Endothelial cell of umbilical vein (primary cell): ENCODE measurements around the gene HK3. TPM values are rescaled to one million over a fixed set of nuclear protein-coding genes. Genes with fewer than 3 reads are reported as not detected.

Experiments used
- BruUV-seq: library from RNA; stranded (reverse); fragments of 400-500 nt; replicated peaks from 2 replicates; lab custom pipeline; 2021; lab: Mats Ljungman, UMichigan
- CTCF ChIA-PET: fragments of 300-600, 350-600 bp; sonication (Branson Sonifier 250); formaldehyde crosslinking; loops from one replicate; lab custom pipeline; 2021; ENCODE audit warnings: antibody characterized with exemption, inconsistent platforms; lab: Charles Lee
- POLR2A ChIA-PET: fragments of 300-600, 350-600 bp; sonication (Branson Sonifier 250); formaldehyde crosslinking; loops from one replicate; lab custom pipeline; 2021; ENCODE audit warnings: antibody characterized with exemption, inconsistent platforms; lab: Charles Lee
- DNase-seq: peaks from one replicate; pipeline ENCODE4 v3.0.0-alpha.2; 2011; ENCODE audit warnings: low read depth, low spot score
- FAIRE-seq: peaks from 2 replicates; lab custom pipeline; 2011; peaks lifted over from hg19 to GRCh38; lab: Jason Lieb, UNC
- H2AFZ ChIP-seq: 2 replicates; pipeline ENCODE4 v1.6.0; 2012; ENCODE audit warnings: low read depth, low read length, control low read depth, inconsistent platforms
- H3K27ac ChIP-seq: 2 replicates; pipeline ENCODE4 v1.5.1; 2011; ENCODE audit warnings: low read depth, mild to moderate bottlenecking, control low read depth, low read length, moderate library complexity; ENCODE audit not compliant: insufficient read depth
- H3K27me3 ChIP-seq, 2 experiments: 2 replicates each; pipeline versions ENCODE4 v1.6.0 to v1.6.1; 2011; ENCODE audit warnings: low read length in 2 of 2, mixed read lengths in 1 of 2; ENCODE audit not compliant: control insufficient read depth in 2 of 2, insufficient read depth in 2 of 2
- H3K36me3 ChIP-seq, 2 experiments: 2 replicates in 1 of 2; 3 replicates in 1 of 2; pipeline ENCODE4 v1.5.1; 2011; ENCODE audit warnings: low read length in 2 of 2, mild to moderate bottlenecking in 1 of 2, moderate library complexity in 1 of 2; ENCODE audit not compliant: control insufficient read depth in 2 of 2, insufficient read depth in 2 of 2; ENCODE audit errors: extremely low read depth in 1 of 2
- H3K4me1 ChIP-seq: 3 replicates; pipeline ENCODE4 v1.5.1; 2011; ENCODE audit warnings: mild to moderate bottlenecking, low read length; ENCODE audit not compliant: control insufficient read depth, insufficient read depth; ENCODE audit errors: extremely low read depth
- H3K4me2 ChIP-seq: 2 replicates; pipeline ENCODE4 v1.6.1; 2011; ENCODE audit warnings: low read length, control low read depth, mixed read lengths; ENCODE audit not compliant: insufficient read depth
- H3K4me3 ChIP-seq, 3 experiments: fragments of 200-600 bp in 1 of 3; sonication (generic), shearing (Covaris generic) in 1 of 3; replicated peaks in 1 of 3; 2 replicates each; pipeline ENCODE4 v1.5.1; 2011 to 2016; ENCODE audit warnings: control low read depth in 3 of 3, low read length in 3 of 3, mild to moderate bottlenecking in 2 of 3, inconsistent platforms in 1 of 3, low read depth in 1 of 3, moderate library complexity in 1 of 3; ENCODE audit not compliant: insufficient read depth in 1 of 3
- H3K79me2 ChIP-seq: 2 replicates; pipeline ENCODE4 v1.6.0; 2012; ENCODE audit warnings: low read length, inconsistent platforms; ENCODE audit not compliant: control insufficient read depth, insufficient read depth
- H3K9ac ChIP-seq: replicated peaks from 2 replicates; pipeline ENCODE3; 2011; ENCODE audit warnings: low read length, control low read depth; ENCODE audit not compliant: insufficient read depth; ENCODE audit errors: extremely low read depth
- H3K9me1 ChIP-seq: replicated peaks from 3 replicates; pipeline ENCODE4 v1.6.0; 2011; ENCODE audit warnings: mild to moderate bottlenecking, low read length; ENCODE audit not compliant: control insufficient read depth, insufficient read depth; ENCODE audit errors: extremely low read depth
- H3K9me3 ChIP-seq: replicated peaks from 2 replicates; pipeline ENCODE4 v1.5.1; 2012; ENCODE audit warnings: low read length, inconsistent platforms; ENCODE audit not compliant: control insufficient read depth, insufficient read depth
- H4K20me1 ChIP-seq: replicated peaks from 2 replicates; pipeline ENCODE3; 2011; ENCODE audit warnings: mild to moderate bottlenecking, low read length; ENCODE audit not compliant: control insufficient read depth, insufficient read depth; ENCODE audit errors: extremely low read depth
- CTCF ChIP-seq, 2 donors: IDR thresholded peaks; 1 replicate in 1 of 2; 2 replicates in 1 of 2; pipeline ENCODE4 v1.5.1; 2011; ENCODE audit warnings: low read length in 2 of 2, mild to moderate bottlenecking in 2 of 2, moderate library complexity in 2 of 2, control low read depth in 1 of 2, inconsistent platforms in 1 of 2, low read depth in 1 of 2; ENCODE audit not compliant: insufficient read depth in 1 of 2; ENCODE audit errors: extremely low read depth in 1 of 2
- EZH2 ChIP-seq: IDR thresholded peaks from 2 replicates; pipeline ENCODE4 v1.6.1; 2012; ENCODE audit warnings: borderline replicate concordance, low read depth, mild to moderate bottlenecking, moderate library complexity, low read length, inconsistent platforms; ENCODE audit not compliant: severe bottlenecking
- FOS ChIP-seq: IDR thresholded peaks from 2 replicates; pipeline ENCODE4 v1.6.1; 2011; ENCODE audit warnings: mild to moderate bottlenecking, low read length, moderate library complexity, borderline replicate concordance; ENCODE audit not compliant: insufficient read depth
- GATA2 ChIP-seq: IDR thresholded peaks from 2 replicates; pipeline ENCODE4 v1.7.0; 2011; ENCODE audit warnings: low read depth, mild to moderate bottlenecking, moderate library complexity, mixed read lengths, low read length; ENCODE audit not compliant: insufficient read length, insufficient read depth
- JUN ChIP-seq: IDR thresholded peaks from 2 replicates; pipeline ENCODE4 v1.6.1; 2011; ENCODE audit warnings: borderline replicate concordance, low read depth; ENCODE audit not compliant: insufficient read length, insufficient read depth
- MAX ChIP-seq: IDR thresholded peaks from 2 replicates; pipeline ENCODE4 v1.6.1; 2011; ENCODE audit not compliant: insufficient read depth, insufficient read length
- MYC ChIP-seq: IDR thresholded peaks from one replicate; pipeline ENCODE4 v1.6.1; 2011; ENCODE audit warnings: mild to moderate bottlenecking, low read depth, low read length
- POLR2A ChIP-seq: IDR thresholded peaks from 2 replicates; pipeline ENCODE4 v1.6.1; 2012; ENCODE audit warnings: low read depth, mild to moderate bottlenecking, control low read depth, low read length
- POLR2AphosphoS5 ChIP-seq: IDR thresholded peaks from 2 replicates; pipeline ENCODE4 v1.6.1; 2012; ENCODE audit warnings: low read depth, mild to moderate bottlenecking, control low read depth, low read length, moderate library complexity; ENCODE audit not compliant: insufficient read depth
- dilution Hi-C: fragments of 300-500 bp; cut with MboI; formaldehyde crosslinking; loops from one replicate; pipeline ENCODE4 v1.15.0; 2019; ENCODE audit warnings: low sequenced_read_pairs; ENCODE audit not compliant: extremely low pct_ligation_motif_present
- intact Hi-C: fragments of 100-400 bp; cut with micrococcal nuclease; formaldehyde crosslinking; loops from one replicate; pipeline ENCODE4 v1.10.0; 2022
- polyA plus RNA-seq, 4 experiments: library from polyadenylated mRNA; depleted of rRNA in 3 of 4; stranded (reverse) in 3 of 4; unstranded in 1 of 4; fragments of >200 nt; gene quantifications; 2 replicates each; pipeline versions ENCODE4 v1.2.1 to v1.2.3, GENCODE V29; 2011 to 2012; ENCODE audit warnings: missing spikeins in 1 of 4
- total RNA-seq: library from RNA; stranded (reverse); gene quantifications from 2 replicates; pipeline ENCODE4 v1.2.3, GENCODE V29; 2021

Gene HK3
- total and polyA plus RNA-seq, 2 donors (not counting 3 experiments of a cell fraction or from before 2014, with no cell fraction given) = not detected

GRCh38 chr5:176836811-176837706, 62.1 kb downstream of the HK3 start:
- no TSS peak for BruUV-seq
- dilution Hi-C loops = no loop called here
- TF ChIP-seq JUN (no peak), POLR2A (no peak), POLR2AphosphoS5 (no peak)
- POLR2A ChIA-PET = no interaction called here
- Histone ChIP-seq H2AFZ (no peak overlapping the region), H3K9ac (no peak overlapping the region), H3K27me3 (no peaks in the 10 kb centered on the region), H3K27ac (no peak overlapping the region), H3K4me2 (no peak overlapping the region), H3K9me3 (no peaks in the 10 kb centered on the region), H3K4me3 (no peak overlapping the region), H3K36me3 (no peaks in the 10 kb centered on the region), H3K9me1 (no peaks in the 10 kb centered on the region), H3K4me1 (no peaks in the 10 kb centered on the region), H4K20me1 (no peaks in the 10 kb centered on the region), H3K79me2 (no peaks in the 10 kb centered on the region)
- intact Hi-C loops = no loop called here
- CTCF ChIA-PET = interaction anchor here (1.5 to 1.9 kb wide), 2 partner anchors 37 to 176 kb away, joined by 3 to 6 read pairs; no protein-coding TSS in a partner anchor
- DNase-seq = no peak
- FAIRE-seq = no peak

- TF ChIP-seq MYC (no peak), JUN (no peak), EZH2 (no peak), POLR2A (no peak), GATA2 (no peak), POLR2AphosphoS5 (no peak), CTCF (IDR thresholded peaks at IDR 0.05; ENCODE audit: extremely low read depth in 1 of 2, insufficient read depth in 1 of 2, low read depth in 1 of 2, low read length in 2 of 2) (no peak), MAX (no peak), FOS (no peak)
- Histone ChIP-seq H3K36me3 (no peaks in the 10 kb centered on the region), H3K27ac (no peak overlapping the region), H4K20me1 (no peaks in the 10 kb centered on the region), H3K9me3 (no peaks in the 10 kb centered on the region), H3K4me3 (no peak overlapping the region), H3K4me2 (no peak overlapping the region), H3K4me1 (no peaks in the 10 kb centered on the region), H3K79me2 (no peaks in the 10 kb centered on the region), H3K9ac (no peak overlapping the region), H2AFZ (no peak overlapping the region), H3K9me1 (no peaks in the 10 kb centered on the region), H3K27me3 (no peaks in the 10 kb centered on the region)
- ChIA-PET CTCF (interaction anchor here (1.1 to 1.5 kb wide), 2 partner anchors 10 to 38 kb away, joined by 3 read pairs; no protein-coding TSS in a partner anchor), POLR2A (no interaction called here)
- no peak for FAIRE-seq
- intact Hi-C loops (no loop called here), dilution Hi-C loops (no loop called here)
- no TSS peak for BruUV-seq
- DNase-seq = no peak
Observed at GRCh38 chr5:176835918-176836317, 63.2 kb downstream of the HK3 start.
